K562 (cell line): ENCODE results near the gene GJE1. TPM values are rescaled to one million over a fixed set of nuclear protein-coding genes. Genes with fewer than 3 reads are reported as not detected.

Source experiments
- ATAC-seq: fragments of 200-7000 bp; cut with Tn5 transposase; 3 replicates; pipeline ENCODE4 v1.9.1; 2020; ENCODE audit warnings: moderate library complexity
- BruUV-seq: library from RNA; stranded (reverse); fragments of 400-500 nt; replicated peaks from 2 replicates; lab custom pipeline; 2021; lab: Mats Ljungman, UMichigan
- CTCF ChIA-PET: fragments of 300-600 bp; formaldehyde crosslinking; extraction: SDS; loops from one replicate; lab custom pipeline; 2021; ENCODE audit warnings: low intra/inter-chr PET ratio; lab: Yijun Ruan, JAX
- POLR2A ChIA-PET: fragments of 300-600, 350-650 bp; sonication (Branson Sonifier 250); formaldehyde crosslinking; extraction: SDS; loops from one replicate; lab custom pipeline; 2021; ENCODE audit warnings: antibody characterized with exemption, inconsistent platforms; lab: Yijun Ruan, JAX
- DNase-seq, 4 experiments: peaks; one replicate each; pipeline versions ENCODE4 v3.0.0 to v3.0.0-alpha.2; 2011 to 2018; ENCODE audit warnings: low spot score in 3 of 4, mixed read lengths in 3 of 4; ENCODE audit errors: extremely low read depth in 1 of 4
- FAIRE-seq: peaks from 2 replicates; lab custom pipeline; 2011; peaks lifted over from hg19 to GRCh38; lab: Jason Lieb, UNC
- H2AFZ ChIP-seq: 2 replicates; pipeline ENCODE4 v1.6.0; 2011; ENCODE audit warnings: low read depth, low read length, control low read depth, inconsistent platforms
- H3K27ac ChIP-seq: fragments of 200-600 bp; 3 replicates; pipeline ENCODE4 v1.8.0; 2011; ENCODE audit warnings: low read depth, mild to moderate bottlenecking, control low read depth, inconsistent platforms, low read length, moderate library complexity, mixed read lengths; ENCODE audit errors: extremely low read depth
- H3K27me3 ChIP-seq, 2 experiments: fragments of 300-600 bp in 1 of 2; 2 replicates in 1 of 2; 3 replicates in 1 of 2; pipeline versions ENCODE4 v1.6.0 to v1.8.0; 2011; ENCODE audit warnings: inconsistent platforms in 2 of 2, low read length in 2 of 2, mild to moderate bottlenecking in 1 of 2, mixed read lengths in 1 of 2, moderate library complexity in 1 of 2; ENCODE audit not compliant: control insufficient read depth in 2 of 2, insufficient read depth in 2 of 2
- H3K36me3 ChIP-seq: fragments of 300-600 bp; 3 replicates; pipeline ENCODE4 v1.8.0; 2011; ENCODE audit warnings: mild to moderate bottlenecking, low read length, inconsistent platforms; ENCODE audit not compliant: control insufficient read depth, insufficient read depth
- H3K4me1 ChIP-seq, 2 experiments: fragments of 200-600 bp in 1 of 2; replicated peaks in 1 of 2; 2 replicates in 1 of 2; 3 replicates in 1 of 2; pipeline versions ENCODE4 v1.5.1 to v1.8.0; 2011; ENCODE audit warnings: inconsistent platforms in 2 of 2, low read length in 2 of 2, mild to moderate bottlenecking in 1 of 2, mixed read lengths in 1 of 2, moderate library complexity in 1 of 2; ENCODE audit not compliant: control insufficient read depth in 2 of 2, insufficient read depth in 2 of 2
- H3K4me2 ChIP-seq: 2 replicates; pipeline ENCODE4 v1.6.1; 2011; ENCODE audit warnings: low read length, control low read depth, inconsistent platforms, mixed read lengths; ENCODE audit not compliant: insufficient read depth
- H3K4me3 ChIP-seq: fragments of 200-600 bp; sonication (generic), shearing (Covaris generic); 2 replicates; pipeline ENCODE4 v1.5.1; 2016; ENCODE audit warnings: control low read depth, inconsistent platforms
- H3K79me2 ChIP-seq: fragments of 200-600 bp; 3 replicates; pipeline ENCODE4 v1.8.0; 2011; ENCODE audit warnings: low read length, inconsistent platforms; ENCODE audit not compliant: control insufficient read depth, insufficient read depth
- H3K9ac ChIP-seq, 2 experiments: 2 replicates each; pipeline versions ENCODE4 v1.6.0 to v1.6.1; 2011; ENCODE audit warnings: low read depth in 2 of 2, low read length in 2 of 2, control low read depth in 1 of 2, inconsistent platforms in 1 of 2, mild to moderate bottlenecking in 1 of 2, mixed read lengths in 1 of 2; ENCODE audit not compliant: insufficient read depth in 1 of 2
- H3K9me1 ChIP-seq: one replicate; pipeline ENCODE4 v1.6.0; 2011; ENCODE audit warnings: inconsistent platforms, mild to moderate bottlenecking, low read length, moderate library complexity; ENCODE audit not compliant: control insufficient read depth, insufficient read depth
- H3K9me3 ChIP-seq: replicated peaks from 2 replicates; pipeline ENCODE4 v1.5.1; 2011; ENCODE audit warnings: low read depth, low read length, inconsistent platforms; ENCODE audit not compliant: control insufficient read depth, insufficient read depth
- H4K20me1 ChIP-seq: replicated peaks from 2 replicates; pipeline ENCODE4 v1.6.1; 2011; ENCODE audit warnings: low read length, inconsistent platforms, mixed read lengths; ENCODE audit not compliant: control insufficient read depth, insufficient read depth
- EHMT2 ChIP-seq: fragments of 450-650 bp; IDR thresholded peaks from 2 replicates; pipeline ENCODE4 v1.6.1; 2018; ENCODE audit warnings: antibody characterized with exemption
- FOXJ3 ChIP-seq: sonication (generic); formaldehyde crosslinking; IDR thresholded peaks from 2 replicates; pipeline ENCODE4 v1.4.0; 2020; ENCODE audit warnings: mild to moderate bottlenecking, missing genetic modification reagents
- HEY1 ChIP-seq: fragments of 250-450 bp; sonication (Bioruptor Pico); IDR thresholded peaks from 2 replicates; pipeline ENCODE4 v1.5.0; 2020; ENCODE audit warnings: mild to moderate bottlenecking, moderate library complexity, borderline replicate concordance
- RREB1 ChIP-seq: fragments of 250-450 bp; sonication (Bioruptor Pico); IDR thresholded peaks from 2 replicates; pipeline ENCODE4 v1.4.0; 2020
- SMARCA4 ChIP-seq: fragments of 450-650 bp; IDR thresholded peaks from 2 replicates; pipeline ENCODE4 v1.6.1; 2016
- TCF3 ChIP-seq: sonication (generic); formaldehyde crosslinking; IDR thresholded peaks from 2 replicates; pipeline ENCODE4 v1.4.0; 2020; ENCODE audit warnings: mild to moderate bottlenecking, missing genetic modification reagents
- XRCC3 ChIP-seq: fragments of 450-650 bp; IDR thresholded peaks from 2 replicates; pipeline ENCODE4 v1.6.1; 2017; ENCODE audit warnings: mild to moderate bottlenecking, moderate library complexity
- ZBTB26 ChIP-seq: fragments of 450-650 bp; formaldehyde crosslinking; IDR thresholded peaks from 2 replicates; pipeline ENCODE4 v1.4.0; 2022; ENCODE audit warnings: missing genetic modification characterization
- ZNF175 ChIP-seq: fragments of 200-800 bp; sonication (Bioruptor generic); IDR thresholded peaks from 2 replicates; pipeline ENCODE4 v1.6.1; 2016; ENCODE audit warnings: low read depth, mild to moderate bottlenecking, missing genetic modification characterization, missing compliant biosample characterization
- ZNF253 ChIP-seq: fragments of 250-450 bp; sonication (Bioruptor Pico); conservative IDR thresholded peaks from 2 replicates; pipeline ENCODE4 v1.6.1; 2021; ENCODE audit warnings: mild to moderate bottlenecking
- WGBS: fragments of 100-300 bp; shearing (Covaris generic); methylation state at CpG from one replicate; pipeline ENCODE4 v1.1.6; 2016; ENCODE audit warnings: low coverage, mixed read lengths; ENCODE audit not compliant: insufficient coverage; ENCODE audit errors: missing lambda C conversion rate; 5-methylcytosine and 5-hydroxymethylcytosine counted together
- in situ Hi-C: fragments of 300-500 bp; cut with MboI; formaldehyde crosslinking; loops from 4 replicates; pipeline ENCODE4 v1.15.0; 2018; ENCODE audit warnings: inconsistent platforms, mixed read lengths
- intact Hi-C: fragments of 100-400 bp; cut with micrococcal nuclease; formaldehyde crosslinking; loops from 2 replicates; pipeline ENCODE4 v1.14.2; 2022
- polyA plus RNA-seq, 8 experiments: library from polyadenylated mRNA; depleted of rRNA in 4 of 8; stranded (reverse) in 5 of 8; unstranded in 3 of 8; fragments of >200 nt; fragmentation: Nextera tagmentation in 2 of 8; fragmentation: Illumina TruSeq in 1 of 8; extraction: Ambion mirVana in 2 of 8; extraction: Trizol in 1 of 8; gene quantifications; 2 replicates each; pipeline versions ENCODE4 v1.2.1 to v1.2.3, GENCODE V29; 2011 to 2014; ENCODE audit warnings: inconsistent platforms in 1 of 8, missing spikeins in 1 of 8
- total RNA-seq, 7 experiments: library from RNA; depleted of rRNA in 6 of 7; stranded (reverse); fragments of >200 nt in 6 of 7; fragmentation: Illumina TruSeq in 2 of 7; extraction: Trizol in 2 of 7; gene quantifications; 2 replicates each; pipeline versions ENCODE4 v1.2.1 to v1.2.3, GENCODE V29; 2011 to 2021; ENCODE audit warnings: low replicate concordance in 1 of 7

Gene GJE1
- total and polyA plus RNA-seq, 9 of the 15 experiments (the other 6 are each of a cell fraction or from before 2014, with no cell fraction given), result not detected

DNA sequence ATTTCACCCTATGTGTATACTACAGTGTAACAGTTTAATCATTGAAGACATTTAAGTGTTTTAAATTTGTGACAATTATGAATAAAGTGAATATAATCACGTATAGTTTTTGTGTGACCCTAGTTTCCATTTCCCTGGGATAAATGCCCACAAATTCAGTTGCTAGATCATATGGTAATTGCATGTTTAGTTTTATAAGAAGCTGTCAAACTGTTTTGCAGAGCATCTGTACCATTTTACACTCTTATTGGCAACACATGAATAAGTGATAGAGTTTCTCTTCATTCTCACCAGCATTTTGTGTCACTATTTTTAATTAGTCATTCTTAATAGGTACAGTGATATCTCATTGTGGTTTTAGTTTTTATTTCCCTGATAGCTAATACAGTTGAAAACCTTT, 21.6 kb downstream of the GJE1 start:
- no peak for DNase-seq
- ATAC-seq, result no peak
- Histone ChIP-seq H3K9ac (no peak overlapping the region), H3K27ac (no peak overlapping the region), H3K4me2 (no peak overlapping the region), H3K27me3 (no peaks in the 10 kb centered on the region), H3K9me1 (no peaks in the 10 kb centered on the region), H2AFZ (no peak overlapping the region), H3K4me1 (peaks cover 0 to 3% of the 10 kb centered on the region in 2 experiments; a peak in 1 of 5 replicates), H3K9me3 (no peaks in the 10 kb centered on the region), H3K4me3 (no peak overlapping the region), H3K79me2 (peaks cover 88% of the 10 kb centered on the region), H4K20me1 (no peaks in the 10 kb centered on the region; the same call in 1 of the 2 replicates), H3K36me3 (no peaks in the 10 kb centered on the region)
- in situ Hi-C loops, result no loop called here
- intact Hi-C loops, result no loop called here
- ChIA-PET POLR2A (no interaction called here), CTCF (no interaction called here)
- no peak for FAIRE-seq
- TF ChIP-seq TCF3 (CRISPR knock-in tag), result no peak
- no peak for TF ChIP-seq ZNF253 (CRISPR knock-in tag)
- no TSS peak for BruUV-seq
- 80% methylated on average over 1 of the region's 1 CpG for WGBS

- POLR2A ChIA-PET, result interaction anchor here (0.8 to 1.9 kb wide), 2 partner anchors 8 to 1352 kb away, joined by 4 to 8 read pairs; partner anchors contain the start of genes NMBR and VTA1
- intact Hi-C loops (no loop called here), in situ Hi-C loops (no loop called here)
- ATAC-seq (no peak), FAIRE-seq (no peak), DNase-seq (no peak)
- Histone ChIP-seq H3K79me2 (peaks cover 85% of the 10 kb centered on the region), H2AFZ (no peak overlapping the region), H3K4me3 (no peak overlapping the region), H3K4me1 (peaks cover 0 to 3% of the 10 kb centered on the region in 2 experiments; a peak in 1 of 5 replicates), H3K9me3 (no peaks in the 10 kb centered on the region), H3K9me1 (no peaks in the 10 kb centered on the region), H3K36me3 (no peaks in the 10 kb centered on the region), H3K27me3 (no peaks in the 10 kb centered on the region), H4K20me1 (no peaks in the 10 kb centered on the region; the same call in 1 of the 2 replicates), H3K9ac (no peak overlapping the region), H3K4me2 (no peak overlapping the region), H3K27ac (no peak overlapping the region)
- 78% methylated on average over 3 of the region's 3 CpGs for WGBS
- CTCF ChIA-PET, result no interaction called here
- no TSS peak for BruUV-seq
- TF ChIP-seq HEY1 (CRISPR knock-in tag) (no peak), XRCC3 (no peak), RREB1 (CRISPR knock-in tag) (no peak), EHMT2 (no peak), FOXJ3 (CRISPR knock-in tag) (no peak), SMARCA4 (no peak), ZNF175 (CRISPR knock-in tag) (no peak), ZBTB26 (CRISPR knock-in tag) (no peak)
These were observed 22.4 kb downstream of the GJE1 start for GRCh38 chr6:142155091-142155490.
